ENCODE results near the gene LMO4.

The LMO4 gene

GRCh38 chr1:87362063-87362833, 33.6 kb downstream of the LMO4 start:
- no peak for DNase-seq

GRCh38 chr1:87362834-87363426, 34.2 kb downstream of the LMO4 start:
- no peak for DNase-seq

GRCh38 chr1:87367549-87367948, 38.9 kb downstream of the LMO4 start:
- no peak for DNase-seq

GRCh38 chr1:87368907-87369306, 40.2 kb downstream of the LMO4 start:
- DNase-seq = no peak

GRCh38 chr1:87369736-87370478, 41.2 kb downstream of the LMO4 start:
- DNase-seq = peak; percentile 63

- peak; percentile 26 for DNase-seq
Measured at GRCh38 chr1:87370544-87370943, 41.9 kb downstream of the LMO4 start.

GRCh38 chr1:87379306-87379705, 50.6 kb downstream of the LMO4 start:
- DNase-seq = no peak

GRCh38 chr1:87386217-87386790, 57.6 kb downstream of the LMO4 start:
- DNase-seq = no peak

- DNase-seq = no peak
Measured at GRCh38 chr1:87388411-87388810, 59.7 kb downstream of the LMO4 start.

GRCh38 chr1:87389011-87389410, 60.3 kb downstream of the LMO4 start:
- no peak for DNase-seq

GRCh38 chr1:87389546-87389945, 60.9 kb downstream of the LMO4 start:
- DNase-seq = no peak

- no peak for DNase-seq
Measured at GRCh38 chr1:87392248-87393192, 63.8 kb downstream of the LMO4 start.

GRCh38 chr1:87393445-87394085, 64.9 kb downstream of the LMO4 start:
- DNase-seq = no peak

GRCh38 chr1:87394513-87394912, 65.8 kb downstream of the LMO4 start:
- peak; percentile 71 for DNase-seq

- DNase-seq = no peak
Measured at GRCh38 chr1:87394982-87395381, 66.3 kb downstream of the LMO4 start.
